Nephron (organoid): ENCODE results near the gene KLHDC9.
A peak's percentile ranks its signal among the peaks of the same experiment; 100 is the strongest.

Source experiments
- H3K27ac Mint-ChIP-seq, 3 experiments: 2 replicates each; pipeline ENCODE4 v1.8.0; 2020; ENCODE audit warnings: mixed read lengths in 3 of 3, mild to moderate bottlenecking in 2 of 3, moderate library complexity in 1 of 3
- H3K27me3 Mint-ChIP-seq: 2 replicates; pipeline ENCODE4 v1.8.0; 2021; ENCODE audit warnings: low read depth, mild to moderate bottlenecking, moderate library complexity, mixed read lengths
- H3K36me3 Mint-ChIP-seq: 2 replicates; pipeline ENCODE4 v1.8.0; 2020; ENCODE audit warnings: low read depth, mixed read lengths
- H3K4me1 Mint-ChIP-seq: 2 replicates; pipeline ENCODE4 v1.8.0; 2020; ENCODE audit warnings: mixed read lengths
- H3K4me3 Mint-ChIP-seq, 3 experiments: 2 replicates each; pipeline ENCODE4 v1.8.0; 2020; ENCODE audit warnings: mild to moderate bottlenecking in 3 of 3, mixed read lengths in 3 of 3, moderate library complexity in 2 of 3
- H3K9me3 Mint-ChIP-seq: 2 replicates; pipeline ENCODE4 v1.8.0; 2020; ENCODE audit warnings: mixed read lengths
- CTCF ChIP-seq, 3 experiments: fragments of 200-600 bp; sonication (generic); IDR thresholded peaks; one replicate each; pipeline ENCODE4 v1.5.0; 2021; ENCODE audit warnings: antibody characterized with exemption in 3 of 3; ENCODE audit not compliant: unreplicated experiment in 3 of 3

The KLHDC9 gene

GRCh38 chr1:161090617-161091016, 7.5 kb upstream of the KLHDC9 start:
- H3K27me3 Mint-ChIP-seq: peaks cover 18% of the 10 kb centered on the region
- H3K9me3 Mint-ChIP-seq: no peaks in the 10 kb centered on the region
- no peaks in the 10 kb centered on the region for H3K4me1 Mint-ChIP-seq
- no peak overlapping the region for H3K27ac Mint-ChIP-seq
- TF ChIP-seq CTCF (IDR thresholded peaks at IDR 0.05; ENCODE audit: unreplicated experiment in 3 of 3): no peak
- no peaks in the 10 kb centered on the region for H3K36me3 Mint-ChIP-seq
- no peak overlapping the region for H3K4me3 Mint-ChIP-seq

- no peak overlapping the region for H3K4me3 Mint-ChIP-seq
- H3K9me3 Mint-ChIP-seq: no peaks in the 10 kb centered on the region
- H3K36me3 Mint-ChIP-seq: no peaks in the 10 kb centered on the region
- H3K27ac Mint-ChIP-seq: no peak overlapping the region
- H3K4me1 Mint-ChIP-seq: no peaks in the 10 kb centered on the region
- TF ChIP-seq CTCF (IDR thresholded peaks at IDR 0.05; ENCODE audit: unreplicated experiment in 3 of 3): no peak
- H3K27me3 Mint-ChIP-seq: peaks cover 15% of the 10 kb centered on the region
These were observed 7.1 kb upstream of the KLHDC9 start for GRCh38 chr1:161091093-161091492.

- H3K36me3 Mint-ChIP-seq: no peaks in the 10 kb centered on the region
- H3K4me1 Mint-ChIP-seq: no peaks in the 10 kb centered on the region
- H3K9me3 Mint-ChIP-seq: no peaks in the 10 kb centered on the region
- H3K27me3 Mint-ChIP-seq: peaks cover 15% of the 10 kb centered on the region
- H3K4me3 Mint-ChIP-seq: no peak overlapping the region
- no peak for TF ChIP-seq CTCF (IDR thresholded peaks at IDR 0.05; ENCODE audit: unreplicated experiment in 3 of 3)
- no peak overlapping the region for H3K27ac Mint-ChIP-seq
These were observed 6.2 kb upstream of the KLHDC9 start for GRCh38 chr1:161091796-161092507.

GRCh38 chr1:161092621-161093028, 5.5 kb upstream of the KLHDC9 start:
- Mint-ChIP-seq H3K9me3 (no peaks in the 10 kb centered on the region), H3K4me1 (peaks cover 6% of the 10 kb centered on the region), H3K27me3 (peaks cover 18% of the 10 kb centered on the region), H3K36me3 (no peaks in the 10 kb centered on the region), H3K4me3 (no peak overlapping the region), H3K27ac (no peak overlapping the region)
- TF ChIP-seq CTCF (IDR thresholded peaks at IDR 0.05; ENCODE audit: unreplicated experiment in 3 of 3): no peak

GRCh38 chr1:161094481-161094880, 3.7 kb upstream of the KLHDC9 start:
- no peaks in the 10 kb centered on the region for H3K9me3 Mint-ChIP-seq
- H3K4me1 Mint-ChIP-seq: peaks cover 16% of the 10 kb centered on the region
- H3K4me3 Mint-ChIP-seq: no peak overlapping the region
- peaks cover under 1% of the 10 kb centered on the region for H3K36me3 Mint-ChIP-seq
- no peak overlapping the region for H3K27ac Mint-ChIP-seq
- TF ChIP-seq CTCF (IDR thresholded peaks at IDR 0.05; ENCODE audit: unreplicated experiment in 3 of 3): no peak
- peaks cover 20% of the 10 kb centered on the region for H3K27me3 Mint-ChIP-seq

GRCh38 chr1:161095230-161095629, 2.9 kb upstream of the KLHDC9 start:
- Mint-ChIP-seq H3K27me3 (peaks cover 20% of the 10 kb centered on the region), H3K4me1 (peaks cover 16% of the 10 kb centered on the region), H3K9me3 (no peaks in the 10 kb centered on the region), H3K4me3 (peak overlapping the region in 1 of 3 experiments; percentile 40), H3K27ac (no peak overlapping the region), H3K36me3 (peaks cover 8% of the 10 kb centered on the region)
- no peak for TF ChIP-seq CTCF (IDR thresholded peaks at IDR 0.05; ENCODE audit: unreplicated experiment in 3 of 3)
